Vagina (tissue), 2 donors: Measurements from ENCODE around the gene TSPYL4. TPM values are rescaled to one million over a fixed set of nuclear protein-coding genes. Genes with fewer than 3 reads are reported as not detected.

Source experiments
- DNase-seq, 2 donors: peaks; one replicate each; pipeline ENCODE4 v3.0.0-alpha.2; 2017; ENCODE audit errors: extremely low spot score in 2 of 2
- H3K27ac ChIP-seq: fragments of 200-600 bp; sonication (generic); one replicate; pipeline ENCODE4 v1.5.1; 2019
- H3K27me3 ChIP-seq: fragments of 200-600 bp; sonication (generic); one replicate; pipeline ENCODE4 v1.5.1; 2019
- H3K36me3 ChIP-seq, 2 donors: fragments of 200-600 bp; sonication (generic); one replicate each; pipeline ENCODE4 v1.5.1; 2017 to 2019
- H3K4me1 ChIP-seq: fragments of 200-600 bp; sonication (generic); one replicate; pipeline ENCODE4 v1.5.1; 2019
- H3K4me3 ChIP-seq, 2 donors: fragments of 200-600 bp; sonication (generic); 1 replicate in 1 of 2; 2 replicates in 1 of 2; pipeline ENCODE4 v1.5.1; 2016 to 2019
- H3K9me3 ChIP-seq: fragments of 200-600 bp; sonication (generic); one replicate; pipeline ENCODE4 v1.5.1; 2019
- CTCF ChIP-seq, 3 experiments: fragments of 450-650 bp in 2 of 3; fragments of 200-600 bp in 1 of 3; sonication (generic) in 1 of 3; IDR thresholded peaks; one replicate each; pipeline ENCODE4 v1.5.1; 2017 to 2019; ENCODE audit warnings: antibody characterized with exemption in 3 of 3, mild to moderate bottlenecking in 2 of 3, moderate library complexity in 2 of 3
- POLR2A ChIP-seq, 2 donors: fragments of 450-650 bp; IDR thresholded peaks; one replicate each; pipeline ENCODE4 v1.6.1; 2017; ENCODE audit warnings: antibody characterized with exemption in 2 of 2, mild to moderate bottlenecking in 2 of 2, moderate library complexity in 2 of 2
- POLR2AphosphoS5 ChIP-seq, 2 donors: sonication (generic); formaldehyde crosslinking; IDR thresholded peaks; one replicate each; pipeline ENCODE4 v1.9.0; 2017; ENCODE audit warnings: antibody characterized with exemption in 2 of 2, mild to moderate bottlenecking in 2 of 2, low read depth in 1 of 2; ENCODE audit not compliant: insufficient read depth in 1 of 2
- intact Hi-C: fragments of 100-400 bp; cut with DNase I; formaldehyde crosslinking; loops from one replicate; pipeline ENCODE4 v1.15.1; 2023
- total RNA-seq: library from RNA; depleted of rRNA; stranded (reverse); fragments of >200 nt; gene quantifications from one replicate; pipeline ENCODE4 v1.2.3, GENCODE V29; 2016

The TSPYL4 gene
- total RNA-seq, 1 donor from 2014 or later = 11.8 TPM

- no peaks in the 10 kb centered on the region for H3K9me3 ChIP-seq
- H3K4me3 ChIP-seq = no peak overlapping the region
- H3K36me3 ChIP-seq = no peaks in the 10 kb centered on the region
- no peak overlapping the region for H3K27ac ChIP-seq
- H3K4me1 ChIP-seq = no peaks in the 10 kb centered on the region
- no peak for DNase-seq
- H3K27me3 ChIP-seq = no peaks in the 10 kb centered on the region
- no peak for TF ChIP-seq CTCF (IDR thresholded peaks at IDR 0.05)
- TF ChIP-seq POLR2AphosphoS5 (IDR thresholded peaks at IDR 0.05; ENCODE audit: insufficient read depth in 1 of 2, low read depth in 1 of 2) = no peak
- TF ChIP-seq POLR2A (IDR thresholded peaks at IDR 0.05) = no peak
- intact Hi-C loops = no loop called here
These were observed 47.5 kb downstream of the TSPYL4 start for GRCh38 chr6:116206231-116206903.

GRCh38 chr6:116205281-116205680 lies 48.6 kb downstream of the TSPYL4 start:
- H3K4me1 ChIP-seq = no peaks in the 10 kb centered on the region
- intact Hi-C loops = no loop called here
- H3K4me3 ChIP-seq = no peak overlapping the region
- TF ChIP-seq CTCF (IDR thresholded peaks at IDR 0.05) (no peak), POLR2AphosphoS5 (IDR thresholded peaks at IDR 0.05; ENCODE audit: insufficient read depth in 1 of 2, low read depth in 1 of 2) (no peak), POLR2A (IDR thresholded peaks at IDR 0.05) (no peak)
- no peaks in the 10 kb centered on the region for H3K36me3 ChIP-seq
- H3K27me3 ChIP-seq = no peaks in the 10 kb centered on the region
- no peaks in the 10 kb centered on the region for H3K9me3 ChIP-seq
- DNase-seq = no peak
- H3K27ac ChIP-seq = no peak overlapping the region

DNA sequence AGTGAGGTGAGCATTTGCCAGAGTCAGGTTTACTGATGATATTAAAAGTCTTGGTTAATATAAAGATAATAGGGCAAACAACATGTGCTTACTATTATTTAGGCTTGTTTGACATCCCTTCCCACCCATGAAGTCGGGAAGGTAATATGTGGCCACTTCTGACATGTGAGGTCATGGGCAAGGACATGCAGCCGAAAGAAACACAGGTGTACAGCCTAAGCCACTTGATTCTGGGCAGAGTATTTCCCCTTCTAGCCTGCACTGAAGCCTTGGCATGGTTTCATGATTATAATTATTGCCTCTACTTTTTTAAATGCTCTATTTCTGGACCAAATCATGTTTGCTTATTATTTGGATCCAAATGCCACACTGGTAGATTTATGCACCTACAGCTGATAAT lies 52.3 kb downstream of the TSPYL4 start:
- Histone ChIP-seq H3K4me3 (no peak overlapping the region), H3K36me3 (no peaks in the 10 kb centered on the region), H3K27me3 (no peaks in the 10 kb centered on the region), H3K9me3 (no peaks in the 10 kb centered on the region), H3K4me1 (no peaks in the 10 kb centered on the region), H3K27ac (no peak overlapping the region)
- TF ChIP-seq POLR2AphosphoS5 (IDR thresholded peaks at IDR 0.05; ENCODE audit: insufficient read depth in 1 of 2, low read depth in 1 of 2) (no peak), CTCF (IDR thresholded peaks at IDR 0.05) (no peak), POLR2A (IDR thresholded peaks at IDR 0.05) (no peak)
- intact Hi-C loops = no loop called here
- no peak for DNase-seq

DNA sequence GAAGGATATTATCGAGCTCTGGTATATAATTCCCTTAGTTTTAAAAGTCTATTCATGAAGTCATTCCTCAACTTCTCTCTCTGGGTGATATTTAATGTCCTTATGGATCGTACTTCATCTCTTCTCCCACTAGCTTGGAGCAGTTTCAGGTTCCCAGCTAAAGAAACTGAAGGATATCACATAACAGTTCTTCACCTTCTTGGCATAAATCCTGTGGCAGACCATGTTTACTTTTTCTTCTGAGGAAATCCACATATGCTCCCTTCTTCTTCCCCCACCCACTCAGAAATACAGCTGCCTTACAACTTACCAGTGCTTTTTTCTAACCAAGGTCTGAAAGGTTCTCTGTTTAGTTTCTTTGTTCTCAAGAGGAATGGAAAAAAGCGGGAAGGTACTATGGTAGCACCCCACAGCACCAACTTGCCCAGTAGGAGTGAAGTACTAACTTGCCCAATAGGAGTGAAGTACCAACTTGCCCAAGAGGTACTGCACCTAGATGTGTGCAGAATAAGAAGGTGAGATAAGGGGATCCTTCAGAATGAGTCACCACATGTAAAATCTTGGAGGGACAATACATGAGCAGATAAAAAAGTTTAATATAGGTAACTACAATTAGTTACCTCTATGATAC lies 53.1 kb downstream of the TSPYL4 start:
- H3K4me3 ChIP-seq = no peak overlapping the region
- intact Hi-C loops = no loop called here
- no peak for TF ChIP-seq POLR2A (IDR thresholded peaks at IDR 0.05)
- no peak for TF ChIP-seq CTCF (IDR thresholded peaks at IDR 0.05)
- no peak for TF ChIP-seq POLR2AphosphoS5 (IDR thresholded peaks at IDR 0.05; ENCODE audit: insufficient read depth in 1 of 2, low read depth in 1 of 2)
- DNase-seq = no peak
- H3K27me3 ChIP-seq = no peaks in the 10 kb centered on the region
- H3K9me3 ChIP-seq = no peaks in the 10 kb centered on the region
- no peaks in the 10 kb centered on the region for H3K4me1 ChIP-seq
- H3K36me3 ChIP-seq = no peaks in the 10 kb centered on the region
- no peak overlapping the region for H3K27ac ChIP-seq

Other genes starting within 250 kb of the TSPYL4 start
- gene FRK, start 193.2 kb downstream of the TSPYL4 start, total RNA-seq = 3.9 TPM
- 6.1 TPM for gene NT5DC1, start 153.2 kb downstream of the TSPYL4 start, total RNA-seq
- gene COL10A1, start 127.9 kb downstream of the TSPYL4 start, total RNA-seq = not detected
- gene TSPYL1, start 25.9 kb upstream of the TSPYL4 start, total RNA-seq = 41.0 TPM
- gene DSE, start 116.9 kb upstream of the TSPYL4 start, total RNA-seq = 33.1 TPM
- gene CALHM6, start 207.3 kb upstream of the TSPYL4 start, total RNA-seq = not detected